HG03159 (cell line): ENCODE measurements around the gene OR10AG1.

ENCODE experiments used
- ATAC-seq: cut with Tn5 transposase; IDR thresholded peaks from one replicate; pipeline ENCODE4 v1.9.1; 2021; ENCODE audit warnings: mild to moderate bottlenecking, moderate library complexity; ENCODE audit not compliant: unreplicated experiment

Gene OR10AG1, protein sequence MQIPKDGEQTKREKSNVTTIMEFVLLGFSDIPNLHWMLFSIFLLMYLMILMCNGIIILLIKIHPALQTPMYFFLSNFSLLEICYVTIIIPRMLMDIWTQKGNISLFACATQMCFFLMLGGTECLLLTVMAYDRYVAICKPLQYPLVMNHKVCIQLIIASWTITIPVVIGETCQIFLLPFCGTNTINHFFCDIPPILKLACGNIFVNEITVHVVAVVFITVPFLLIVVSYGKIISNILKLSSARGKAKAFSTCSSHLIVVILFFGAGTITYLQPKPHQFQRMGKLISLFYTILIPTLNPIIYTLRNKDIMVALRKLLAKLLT

DNA sequence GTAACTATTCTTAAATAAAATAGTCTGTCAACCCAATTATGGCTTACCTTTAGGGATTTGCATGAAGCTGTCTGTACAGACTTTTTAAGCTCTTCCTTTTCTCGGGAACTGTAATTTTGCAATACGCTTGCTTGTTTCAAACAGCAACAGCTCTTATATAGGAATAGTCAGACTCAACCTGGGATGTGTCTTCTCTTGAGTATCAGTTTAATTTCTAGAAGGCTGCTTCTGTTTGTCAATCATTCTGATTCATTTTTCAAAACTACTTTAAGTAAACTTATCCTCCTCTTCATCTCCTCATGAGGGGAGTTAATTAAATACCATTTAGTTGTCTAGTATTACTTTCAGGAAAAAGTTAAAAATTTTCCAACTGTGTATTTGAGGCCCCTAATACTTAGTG, at the start of gene OR10AG1:
Gene OR10AG1 (minus strand): TSS at position 101 of the 400 bp plus-strand sequence. CDS start 38 bp downstream, at position 63.
- ATAC-seq = no peak

DNA sequence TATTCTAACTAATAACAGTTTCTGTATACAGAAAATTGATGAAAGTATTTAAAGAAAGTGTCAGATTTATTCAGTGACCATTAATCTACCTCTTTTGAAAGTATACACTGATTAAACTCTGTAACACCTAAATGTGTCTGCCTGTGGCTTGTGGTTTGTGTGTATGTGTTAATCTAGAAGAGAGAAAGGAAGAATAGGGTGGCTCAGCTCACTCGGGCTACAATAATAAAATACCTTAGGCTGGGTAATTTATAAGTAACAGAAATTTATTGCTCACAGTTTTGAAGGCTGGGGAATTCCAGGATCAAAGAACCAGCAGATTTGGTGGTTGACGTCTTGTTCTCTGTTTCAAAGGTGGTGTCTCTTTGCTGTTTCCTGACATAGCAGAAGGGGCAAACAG, 44.1 kb upstream of the OR10AG1 start:
- ATAC-seq = no peak

DNA sequence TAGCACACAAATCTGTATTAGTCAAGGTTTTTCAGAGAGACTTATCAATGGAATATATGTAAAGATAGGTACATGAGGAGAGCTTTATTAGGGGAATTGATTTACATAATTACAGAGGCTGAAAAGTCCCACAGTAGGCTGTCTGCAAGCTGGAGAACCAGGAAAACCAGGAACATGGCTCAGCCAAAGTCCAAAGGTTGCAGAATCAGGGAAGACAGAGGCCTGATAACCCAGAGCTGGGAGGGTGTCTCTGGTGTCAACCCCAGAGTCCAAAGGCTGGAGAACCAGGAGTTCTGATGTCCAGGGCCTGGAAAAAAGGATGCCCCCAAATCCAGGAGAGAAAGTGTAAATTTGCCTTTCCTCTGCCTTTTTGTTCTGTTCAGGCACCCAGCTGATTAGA, 41.0 kb upstream of the OR10AG1 start:
- no peak for ATAC-seq

DNA sequence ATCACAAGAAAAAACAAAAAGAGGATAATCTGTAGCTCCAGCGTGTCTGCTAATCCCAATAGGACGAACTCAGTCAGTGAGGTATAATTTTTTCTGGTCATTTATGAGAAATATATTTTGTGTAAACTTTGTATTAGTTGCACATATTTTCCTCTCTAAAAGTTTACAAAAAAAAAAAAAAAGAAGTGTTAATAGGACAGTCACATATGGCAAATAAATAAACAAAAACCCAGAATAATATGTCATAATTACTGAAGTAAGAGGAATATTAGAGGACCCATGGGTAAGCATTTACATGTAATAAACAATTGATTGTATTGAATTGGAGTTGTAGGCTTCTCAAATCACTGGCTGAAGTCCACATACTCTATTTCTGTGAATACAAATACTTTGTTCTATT, 24.8 kb upstream of the OR10AG1 start, which contains the start of gene OR5F1:
Gene OR5F1 (minus strand): TSS at position 101 of the 400 bp plus-strand sequence. CDS start 0 bp downstream, at position 101.
- no peak for ATAC-seq

DNA sequence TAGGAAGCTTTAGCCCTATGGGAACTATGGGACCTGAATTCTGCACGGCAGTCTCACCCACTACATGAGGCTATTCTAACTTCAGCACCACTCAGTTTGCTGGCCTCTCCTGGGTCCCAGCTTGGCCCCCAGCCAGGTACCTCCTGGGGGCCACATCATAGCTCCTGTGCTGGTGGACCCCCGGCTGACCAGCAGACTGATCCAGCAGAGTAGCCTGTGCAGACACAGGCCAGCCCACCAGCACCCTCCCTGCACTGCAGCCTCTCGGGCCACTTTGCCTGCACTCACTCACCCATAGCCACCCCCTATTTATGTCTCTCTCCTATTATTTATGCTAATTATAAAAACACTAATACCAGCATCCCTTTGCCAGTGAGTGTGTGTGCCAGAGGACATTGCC, 1.2 kb upstream of the OR10AG1 start:
- no peak for ATAC-seq

DNA sequence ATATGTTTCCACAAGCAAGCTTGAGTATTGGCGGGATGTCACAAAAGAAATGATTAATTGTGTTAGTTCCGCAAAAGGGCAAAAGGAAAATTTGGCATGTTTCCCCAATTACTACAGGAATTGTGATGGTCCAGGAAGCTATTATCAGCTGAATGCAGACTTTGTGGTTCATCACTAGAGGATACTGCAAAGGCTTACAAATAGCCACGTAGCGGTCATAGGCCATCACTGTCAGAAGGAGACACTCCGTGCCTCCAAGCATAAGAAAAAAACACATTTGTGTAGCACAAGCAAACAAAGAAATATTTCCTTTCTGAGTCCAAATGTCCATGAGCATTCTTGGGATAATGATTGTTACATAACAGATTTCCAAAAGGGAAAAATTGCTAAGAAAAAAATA, 1.8 kb downstream of the OR10AG1 start:
- ATAC-seq = no peak

DNA sequence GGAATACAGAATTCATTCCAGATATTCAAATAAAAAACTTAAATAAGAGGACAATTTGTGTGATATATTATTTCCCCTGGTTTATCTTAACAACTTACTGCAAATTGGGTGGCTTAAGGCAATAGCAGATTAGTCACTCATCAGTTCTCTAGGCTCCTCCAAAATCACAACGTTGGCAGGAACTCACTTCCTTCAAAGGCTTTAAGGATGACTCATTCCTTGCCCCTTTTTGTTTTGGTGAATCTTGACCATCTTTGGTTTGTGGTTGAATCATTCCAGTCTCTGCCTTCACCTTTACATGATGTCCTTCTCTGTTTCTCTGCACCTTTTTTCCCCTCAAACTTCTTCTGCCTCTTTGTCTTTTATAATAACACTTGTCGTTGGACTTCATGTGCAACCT, 3.4 kb downstream of the OR10AG1 start:
- no peak for ATAC-seq

DNA sequence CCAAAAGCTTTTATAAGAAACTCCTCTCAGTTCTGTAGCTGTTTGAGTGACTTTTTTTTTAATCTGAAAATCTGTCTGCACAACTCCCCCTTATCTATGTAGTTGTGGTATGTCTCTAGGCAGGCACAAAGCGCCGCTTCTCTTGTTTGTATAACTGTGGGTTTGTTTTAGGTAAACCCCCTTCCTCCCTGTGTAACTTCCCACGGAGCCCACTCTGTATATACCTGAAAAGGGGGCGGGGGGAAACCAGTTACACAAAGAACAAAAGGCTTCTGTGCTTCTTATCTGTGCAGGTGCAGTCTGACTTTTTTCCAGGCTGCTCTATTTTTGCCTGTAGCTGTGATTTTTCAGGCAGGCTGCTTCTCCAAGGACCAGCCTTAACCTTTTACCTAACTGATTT, 13.2 kb downstream of the OR10AG1 start:
- ATAC-seq = no peak

DNA sequence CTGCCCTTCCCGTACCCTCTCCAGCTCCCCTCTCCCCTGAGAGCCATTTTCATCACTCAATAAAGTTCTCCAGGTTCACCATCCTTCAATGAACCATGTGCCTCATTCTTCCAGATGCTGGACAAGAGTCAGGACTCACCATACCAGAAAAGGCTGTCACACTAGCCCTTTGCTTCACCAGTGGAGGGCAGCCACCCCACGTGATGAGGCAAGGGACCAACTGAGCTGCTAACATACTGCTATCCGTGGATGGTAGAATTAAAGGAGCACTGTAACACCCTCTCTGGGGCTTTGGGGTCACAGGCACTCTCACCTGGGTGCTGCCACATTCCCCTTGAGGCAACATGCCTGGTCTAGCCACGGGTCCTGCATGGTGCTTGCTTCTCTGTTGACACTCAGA, 20.4 kb downstream of the OR10AG1 start:
- no peak for ATAC-seq

DNA sequence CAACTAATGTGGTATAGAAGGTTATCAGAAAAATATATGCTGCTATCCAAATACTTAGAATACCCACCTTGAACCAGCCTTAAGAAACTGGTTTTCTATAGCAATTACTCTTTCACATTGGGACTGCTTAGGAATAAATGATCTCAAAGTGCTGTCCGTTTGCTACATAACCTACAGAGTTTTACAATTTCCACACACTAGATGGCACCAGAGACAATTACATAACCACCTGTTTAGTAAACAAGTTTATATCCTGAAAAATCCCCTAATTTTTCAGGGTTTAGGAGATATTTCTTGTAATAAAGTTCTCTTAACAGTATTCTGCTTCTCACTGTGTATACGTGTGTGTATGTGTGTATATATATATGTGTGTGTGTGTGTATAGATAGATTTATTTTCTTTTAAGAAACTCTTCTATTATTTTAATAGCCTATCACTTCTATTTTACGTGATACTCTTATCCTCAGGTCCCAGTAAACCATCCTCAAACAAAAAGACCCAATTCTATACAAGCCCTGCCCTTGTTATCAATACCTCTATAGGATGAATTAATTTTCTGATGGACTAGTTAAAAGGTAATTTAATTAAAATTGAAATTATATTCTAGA, 26.9 kb downstream of the OR10AG1 start:
- peak; percentile 70 for ATAC-seq

DNA sequence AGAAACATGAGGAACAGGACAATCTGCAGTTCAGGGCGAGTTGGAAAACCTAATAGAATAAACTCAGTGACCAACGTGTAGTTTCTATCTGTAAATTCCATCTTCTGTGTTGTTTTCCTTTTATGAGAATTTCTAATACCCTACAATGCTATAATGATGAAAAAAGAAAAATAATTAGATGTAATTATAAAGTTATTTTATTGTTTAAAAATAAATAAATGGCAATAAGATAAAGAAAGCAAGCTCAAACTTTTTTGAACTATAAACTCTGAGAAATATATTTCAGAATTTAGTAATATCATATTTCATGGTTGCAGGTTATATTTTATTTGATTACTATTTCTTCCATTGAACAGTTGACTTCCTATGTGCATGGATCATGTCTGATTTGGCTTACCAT, 33.4 kb downstream of the OR10AG1 start, which contains the start of gene OR5I1:
Gene OR5I1 (minus strand): TSS at position 101 of the 400 bp plus-strand sequence. CDS start 0 bp downstream, at position 101.
- ATAC-seq = no peak

DNA sequence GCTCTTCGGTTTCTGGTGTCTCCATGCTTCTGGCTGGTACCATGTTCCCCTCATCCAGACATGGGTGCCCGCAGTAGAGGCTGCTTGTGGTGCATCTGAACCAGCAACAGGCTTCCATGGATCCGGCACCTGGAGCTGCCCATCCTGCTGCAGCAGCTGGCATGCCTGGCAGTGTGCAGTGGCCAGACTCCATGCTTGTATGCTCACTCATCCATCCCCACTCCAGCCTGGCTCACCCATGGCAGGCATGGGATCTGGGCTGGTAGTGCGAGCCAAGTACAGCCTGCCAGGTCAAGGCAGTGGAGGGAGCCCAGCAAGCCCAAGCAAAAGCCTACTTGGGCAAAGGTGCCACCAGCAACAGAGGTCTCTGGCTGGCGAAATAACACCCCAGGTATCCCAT, 49.2 kb downstream of the OR10AG1 start:
- ATAC-seq = no peak
